ENCODE measurements around the gene CYTIP. TPM values are rescaled to one million over a fixed set of nuclear protein-coding genes. Genes with fewer than 3 reads are reported as not detected.

The CYTIP gene
- total and polyA plus RNA-seq, 2 of the 13 experiments (the other 11 are each of a cell fraction or from before 2014, with no cell fraction given) = not detected

GRCh38 chr2:157393348-157393747 lies 50.5 kb downstream of the CYTIP start (continued):
- TF ChIP-seq ZHX2 (IDR thresholded peaks at IDR 0.05; ENCODE audit: low read depth) (no peak), ZHX2 (CRISPR knock-in tag; IDR thresholded peaks at IDR 0.05; ENCODE audit: borderline replicate concordance) (no peak), ZGPAT (CRISPR knock-in tag; IDR thresholded peaks at IDR 0.05) (no peak), PAX8 (CRISPR knock-in tag; IDR thresholded peaks at IDR 0.05; ENCODE audit: borderline replicate concordance) (no peak), ZNF746 (CRISPR knock-in tag; IDR thresholded peaks at IDR 0.05) (no peak), MATR3 (CRISPR knock-in tag; IDR thresholded peaks at IDR 0.05) (no peak), ZFP90 (CRISPR knock-in tag; IDR thresholded peaks at IDR 0.05; ENCODE audit: borderline replicate concordance) (no peak)
